HG03039 (cell line): ENCODE results near the gene SREBF1.
"Not testable (repeated sequence)": the region's sequence is repeated elsewhere in the genome, so short reads cannot be mapped to it uniquely, and the experiment has no call there.

ENCODE experiments used
- ATAC-seq: cut with Tn5 transposase; IDR thresholded peaks from one replicate; pipeline ENCODE4 v1.9.1; 2021; ENCODE audit warnings: mild to moderate bottlenecking, moderate library complexity; ENCODE audit not compliant: unreplicated experiment

Gene SREBF1

GRCh38 chr17:17813055-17813724 is 23.6 kb downstream of the SREBF1 start:
- ATAC-seq: no peak

- no peak for ATAC-seq
These were observed 24.4 kb downstream of the SREBF1 start for GRCh38 chr17:17812211-17813054.

GRCh38 chr17:17811381-17812210 is 25.2 kb downstream of the SREBF1 start:
- ATAC-seq: no peak

GRCh38 chr17:17810895-17811248 is 25.9 kb downstream of the SREBF1 start:
- ATAC-seq: no peak

GRCh38 chr17:17810084-17810894 is 26.5 kb downstream of the SREBF1 start:
- ATAC-seq: no peak

GRCh38 chr17:17809531-17810083 is 27.2 kb downstream of the SREBF1 start:
- ATAC-seq: no peak

GRCh38 chr17:17808706-17809432 is 27.9 kb downstream of the SREBF1 start:
- peak; percentile 44 for ATAC-seq

- ATAC-seq: not testable (repeated sequence)
These were observed 28.6 kb downstream of the SREBF1 start for GRCh38 chr17:17808200-17808599.

- ATAC-seq: no peak
These were observed 29.3 kb downstream of the SREBF1 start for GRCh38 chr17:17807440-17807839.

- no peak for ATAC-seq
These were observed 30.0 kb downstream of the SREBF1 start for GRCh38 chr17:17806611-17807274.

- no peak for ATAC-seq
These were observed 30.8 kb downstream of the SREBF1 start for GRCh38 chr17:17806035-17806434.

- no peak for ATAC-seq
These were observed 31.2 kb downstream of the SREBF1 start for GRCh38 chr17:17805575-17805974.

- no peak for ATAC-seq
These were observed 32.8 kb downstream of the SREBF1 start for GRCh38 chr17:17804007-17804406.

- ATAC-seq: no peak
These were observed 34.8 kb downstream of the SREBF1 start for GRCh38 chr17:17801800-17802481.

- no peak for ATAC-seq
These were observed 36.2 kb downstream of the SREBF1 start for GRCh38 chr17:17800504-17801021.

GRCh38 chr17:17798573-17799255 is 38.1 kb downstream of the SREBF1 start:
- ATAC-seq: no peak

GRCh38 chr17:17798010-17798556 is 38.7 kb downstream of the SREBF1 start:
- ATAC-seq: no peak
